ENCODE measurements around the gene CACNA1H. TPM values are rescaled to one million over a fixed set of nuclear protein-coding genes. Genes with fewer than 3 reads are reported as not detected.

Gene CACNA1H
- total and polyA plus RNA-seq, 9 of the 15 experiments (the other 6 are each of a cell fraction or from before 2014, with no cell fraction given): 0.10 to 0.18 TPM; not detected in 7

GRCh38 chr16:1174477-1175357 lies 21.8 kb downstream of the CACNA1H start:
- Histone ChIP-seq H3K9me1 (ENCODE audit: control insufficient read depth, insufficient read depth, low read length) (no peaks in the 10 kb centered on the region), H3K36me3 (ENCODE audit: control insufficient read depth, insufficient read depth, low read length) (no peaks in the 10 kb centered on the region), H3K79me2 (ENCODE audit: control insufficient read depth, insufficient read depth, low read length) (no peaks in the 10 kb centered on the region), H3K4me3 (no peak overlapping the region), H3K27me3 (ENCODE audit: control insufficient read depth in 2 of 2, insufficient read depth in 2 of 2, low read length in 2 of 2) (peaks cover 28 to 75% of the 10 kb centered on the region in 2 experiments; a peak in 3 of 5 replicates), H3K9me3 (replicated peaks; ENCODE audit: control insufficient read depth, insufficient read depth, low read depth, low read length) (no peaks in the 10 kb centered on the region), H3K27ac (ENCODE audit: extremely low read depth, low read depth, low read length) (no peak overlapping the region), H3K4me1 (replicated peaks in 1 of 2; ENCODE audit: control insufficient read depth in 2 of 2, insufficient read depth in 2 of 2, low read length in 2 of 2) (peaks cover 0 to 65% of the 10 kb centered on the region in 2 experiments; a peak in 2 of 5 replicates), H4K20me1 (replicated peaks; ENCODE audit: control insufficient read depth, insufficient read depth, low read length) (peaks cover 15% of the 10 kb centered on the region; the same call in 1 of the 2 replicates), H3K4me2 (ENCODE audit: insufficient read depth, low read length) (no peak overlapping the region), H2AFZ (ENCODE audit: low read depth, low read length) (no peak overlapping the region), H3K9ac (ENCODE audit: insufficient read depth in 1 of 2, low read depth in 2 of 2, low read length in 2 of 2) (no peak overlapping the region)
- TF ChIP-seq DLX4 (CRISPR knock-in tag; IDR thresholded peaks at IDR 0.05) (no peak), ZC3H11A (IDR thresholded peaks at IDR 0.05; ENCODE audit: low read depth, low read length) (no peak), BRCA1 (IDR thresholded peaks at IDR 0.05) (no peak), BRCA1 (CRISPR knock-in tag; IDR thresholded peaks at IDR 0.05) (no peak), ZNF740 (CRISPR knock-in tag; IDR thresholded peaks at IDR 0.05) (no peak), ZNF740 (tag; IDR thresholded peaks at IDR 0.05) (no peak), CBX8 (IDR thresholded peaks at IDR 0.05; ENCODE audit: borderline replicate concordance, extremely low read depth, low read depth, low read length, poor library complexity, severe bottlenecking) (no peak), MITF (IDR thresholded peaks at IDR 0.05) (no peak), SRSF3 (IDR thresholded peaks at IDR 0.05; ENCODE audit: insufficient read depth, low read length) (no peak), XRCC4 (IDR thresholded peaks at IDR 0.05; ENCODE audit: extremely low read depth, insufficient read depth, insufficient read length) (no peak), ZFP36 (IDR thresholded peaks at IDR 0.05; ENCODE audit: low read depth, low read length, partially characterized antibody) (no peak), CREM (IDR thresholded peaks at IDR 0.05; ENCODE audit: low read depth) (no peak), FUS (optimal IDR thresholded peaks at IDR 0.05; ENCODE audit: low read depth, low read length) (no peak), USF2 (CRISPR knock-in tag; IDR thresholded peaks at IDR 0.05) (peak; percentile 67), USF1 (CRISPR knock-in tag; IDR thresholded peaks at IDR 0.05) (peak; percentile 53), ZKSCAN1 (IDR thresholded peaks at IDR 0.05; ENCODE audit: low read depth, low read length) (peak; percentile 99), CHD2 (IDR thresholded peaks at IDR 0.05; ENCODE audit: low read depth, low read length) (no peak)
- intact Hi-C loops (cut with micrococcal nuclease) (no loop called here), in situ Hi-C loops (cut with MboI) (no loop called here)
- ATAC-seq (peak; percentile 42; the same call in 1 of the 3 replicates), DNase-seq (ENCODE audit: extremely low read depth in 1 of 4, low spot score in 3 of 4) (no peak), FAIRE-seq (no peak)
- ChIA-PET POLR2A (interaction anchor here (1.2 kb wide), 1 partner anchor 9 kb away, joined by 4 read pairs; no protein-coding TSS in a partner anchor), CTCF (ENCODE audit: low intra/inter-chr PET ratio) (no interaction called here)
- no TSS peak for BruUV-seq (replicated peaks)
- 6% methylated on average over 23 of the region's 38 CpGs for WGBS (ENCODE audit: insufficient coverage, low coverage, missing lambda C conversion rate)

All from K562 (cell line).